CD14-positive monocyte (primary cell): ENCODE data around the gene BTBD9. TPM values are rescaled to one million over a fixed set of nuclear protein-coding genes. Genes with fewer than 3 reads are reported as not detected.

Source experiments
- DNase-seq, 3 donors: peaks; one replicate each; pipeline ENCODE4 v3.0.0-alpha.2; 2011 to 2022
- H2AFZ ChIP-seq: 2 replicates; pipeline ENCODE4 v1.6.0; 2012; ENCODE audit warnings: mild to moderate bottlenecking, low read depth, low read length, inconsistent platforms; ENCODE audit not compliant: insufficient read depth, poor library complexity, severe bottlenecking
- H3K27ac ChIP-seq, 2 donors: 1 replicate in 1 of 2; 2 replicates in 1 of 2; pipeline ENCODE4 v1.5.1; 2012 to 2013; ENCODE audit warnings: low read length in 2 of 2, control low read depth in 1 of 2, inconsistent platforms in 1 of 2, low read depth in 1 of 2, mild to moderate bottlenecking in 1 of 2
- H3K27me3 ChIP-seq, 2 donors: one replicate each; pipeline versions ENCODE4 v1.6.0 to v1.6.1; 2011 to 2013; ENCODE audit warnings: low read length in 2 of 2; ENCODE audit not compliant: control insufficient read depth in 2 of 2, insufficient read depth in 2 of 2
- H3K36me3 ChIP-seq, 2 donors: replicated peaks in 1 of 2; 1 replicate in 1 of 2; 2 replicates in 1 of 2; pipeline versions ENCODE4 v1.5.1 to v1.6.1; 2012 to 2013; ENCODE audit warnings: low read length in 2 of 2, control low read depth in 1 of 2, inconsistent platforms in 1 of 2, mild to moderate bottlenecking in 1 of 2; ENCODE audit not compliant: insufficient read depth in 2 of 2, control insufficient read depth in 1 of 2
- H3K4me1 ChIP-seq, 2 donors: 1 replicate in 1 of 2; 2 replicates in 1 of 2; pipeline versions ENCODE4 v1.5.1 to v1.6.1; 2012 to 2013; ENCODE audit warnings: low read length in 2 of 2, control low read depth in 1 of 2, inconsistent platforms in 1 of 2, mild to moderate bottlenecking in 1 of 2, moderate library complexity in 1 of 2; ENCODE audit not compliant: insufficient read depth in 2 of 2, control insufficient read depth in 1 of 2
- H3K4me2 ChIP-seq: replicated peaks from 2 replicates; pipeline ENCODE3; 2012; ENCODE audit warnings: low read length, moderate library complexity, mild to moderate bottlenecking; ENCODE audit not compliant: poor library complexity, severe bottlenecking; ENCODE audit errors: extremely low read depth
- H3K4me3 ChIP-seq, 3 experiments: fragments of 200-600 bp in 1 of 3; sonication (generic) in 1 of 3; replicated peaks in 1 of 3; 1 replicate in 2 of 3; 2 replicates in 1 of 3; pipeline ENCODE4 v1.5.1; 2011 to 2013; ENCODE audit warnings: low read length in 3 of 3, mild to moderate bottlenecking in 3 of 3, control low read depth in 2 of 3, low read depth in 2 of 3, inconsistent platforms in 1 of 3, moderate library complexity in 1 of 3
- H3K79me2 ChIP-seq: 2 replicates; pipeline ENCODE4 v1.6.0; 2012; ENCODE audit warnings: mild to moderate bottlenecking, control low read depth, inconsistent platforms, low read length, moderate library complexity; ENCODE audit not compliant: insufficient read depth
- H3K9ac ChIP-seq: 2 replicates; pipeline ENCODE4 v1.6.0; 2017; ENCODE audit warnings: low read length, mild to moderate bottlenecking; ENCODE audit not compliant: insufficient read depth, poor library complexity, severe bottlenecking
- H3K9me3 ChIP-seq, 2 donors: replicated peaks in 1 of 2; 1 replicate in 1 of 2; 2 replicates in 1 of 2; pipeline versions ENCODE4 v1.5.1 to v1.6.1; 2012 to 2013; ENCODE audit warnings: low read length in 2 of 2, control low read depth in 1 of 2; ENCODE audit not compliant: control insufficient read depth in 1 of 2, insufficient read depth in 1 of 2
- H4K20me1 ChIP-seq: 2 replicates; pipeline ENCODE4 v1.6.0; 2012; ENCODE audit warnings: mild to moderate bottlenecking, low read length, control low read depth, moderate library complexity; ENCODE audit not compliant: insufficient read depth
- H3K27ac Mint-ChIP-seq, 7 donors: one replicate each; pipeline ENCODE4 v1.8.0; 2020; ENCODE audit warnings: mild to moderate bottlenecking in 7 of 7, mixed read lengths in 7 of 7, moderate library complexity in 6 of 7, inconsistent platforms in 2 of 7
- H3K27me3 Mint-ChIP-seq, 3 donors: one replicate each; pipeline ENCODE4 v1.8.0; 2021 to 2022; ENCODE audit warnings: low read depth in 3 of 3, mild to moderate bottlenecking in 3 of 3, mixed read lengths in 3 of 3, moderate library complexity in 3 of 3, inconsistent platforms in 1 of 3
- H3K36me3 Mint-ChIP-seq, 2 donors: one replicate each; pipeline ENCODE4 v1.8.0; 2020; ENCODE audit warnings: mixed read lengths in 2 of 2, inconsistent platforms in 1 of 2, mild to moderate bottlenecking in 1 of 2
- H3K4me1 Mint-ChIP-seq: one replicate; pipeline ENCODE4 v1.8.0; 2020; ENCODE audit warnings: mild to moderate bottlenecking, mixed read lengths
- H3K4me3 Mint-ChIP-seq, 2 donors: one replicate each; pipeline ENCODE4 v1.8.0; 2020; ENCODE audit warnings: mild to moderate bottlenecking in 2 of 2, mixed read lengths in 2 of 2, moderate library complexity in 1 of 2
- H3K9me3 Mint-ChIP-seq, 7 donors: one replicate each; pipeline ENCODE4 v1.8.0; 2020 to 2022; ENCODE audit warnings: mixed read lengths in 7 of 7, mild to moderate bottlenecking in 6 of 7, moderate library complexity in 6 of 7, inconsistent platforms in 2 of 7
- CTCF ChIP-seq: fragments of 200-600 bp; IDR thresholded peaks from one replicate; pipeline ENCODE4 v1.8.0; 2022; ENCODE audit warnings: antibody characterized with exemption, mild to moderate bottlenecking
- WGBS: methylation state at CpG from one replicate; pipeline ENCODE4 v1.1.5; 2013; ENCODE audit warnings: missing lambda C conversion rate; ENCODE audit not compliant: insufficient coverage; 5-methylcytosine and 5-hydroxymethylcytosine counted together
- intact Hi-C, 2 donors: fragments of 100-400 bp; cut with micrococcal nuclease; formaldehyde crosslinking; loops; one replicate each; pipeline versions ENCODE4 v1.15.0 to v1.15.1; 2023
- polyA plus RNA-seq, 3 donors: library from polyadenylated mRNA; depleted of rRNA in 1 of 3; unstranded in 2 of 3; stranded (reverse) in 1 of 3; fragments of 300-500 nt in 2 of 3; fragments of >200 nt in 1 of 3; fragmentation: Illumina TruSeq in 2 of 3; gene quantifications; 1 replicate in 2 of 3; 2 replicates in 1 of 3; pipeline ENCODE4 v1.2.3, GENCODE V29; 2012 to 2021

Gene BTBD9
- polyA plus RNA-seq, 3 donors = 5.2 to 7.5 (median 6.2) TPM

GRCh38 chr6:38406096-38406495, 233.6 kb downstream of the BTBD9 start:
- no CpG with 5 or more reads among the region's 1 CpG for WGBS
- Histone ChIP-seq H2AFZ (no peak overlapping the region), H3K79me2 (no peaks in the 10 kb centered on the region), H3K27me3 (no peaks in the 10 kb centered on the region), H3K9ac (no peak overlapping the region), H3K9me3 (peaks cover 0 to 2% of the 10 kb centered on the region in 2 donors), H3K4me3 (no peak overlapping the region), H3K36me3 (no peaks in the 10 kb centered on the region), H3K27ac (no peak overlapping the region), H3K4me2 (no peak overlapping the region), H4K20me1 (no peaks in the 10 kb centered on the region), H3K4me1 (no peaks in the 10 kb centered on the region)
- TF ChIP-seq CTCF = no peak
- H3K27ac Mint-ChIP-seq = no peak overlapping the region
- intact Hi-C loops = no loop called here
- peaks cover 3% of the 10 kb centered on the region for H3K4me1 Mint-ChIP-seq
- H3K36me3 Mint-ChIP-seq = no peaks in the 10 kb centered on the region
- no peak for DNase-seq
- no peaks in the 10 kb centered on the region for H3K27me3 Mint-ChIP-seq
- H3K9me3 Mint-ChIP-seq = no peaks in the 10 kb centered on the region
- H3K4me3 Mint-ChIP-seq = no peak overlapping the region

- no peaks in the 10 kb centered on the region for H3K4me1 ChIP-seq
- 100% methylated on average over 1 of the region's 3 CpGs for WGBS
These were observed 234.7 kb downstream of the BTBD9 start for GRCh38 chr6:38404900-38405556.

More at GRCh38 chr6:38404900-38405556, 234.7 kb downstream of the BTBD9 start:
- no peak for TF ChIP-seq CTCF
- Mint-ChIP-seq H3K36me3 (no peaks in the 10 kb centered on the region), H3K4me1 (peaks cover 3% of the 10 kb centered on the region), H3K4me3 (no peak overlapping the region), H3K27me3 (no peaks in the 10 kb centered on the region), H3K9me3 (no peaks in the 10 kb centered on the region), H3K27ac (no peak overlapping the region)
- Histone ChIP-seq H3K79me2 (no peaks in the 10 kb centered on the region), H2AFZ (no peak overlapping the region), H3K9me3 (peaks cover 0 to 5% of the 10 kb centered on the region in 2 donors), H3K27ac (no peak overlapping the region), H4K20me1 (no peaks in the 10 kb centered on the region), H3K4me3 (no peak overlapping the region), H3K4me2 (no peak overlapping the region), H3K36me3 (no peaks in the 10 kb centered on the region), H3K9ac (no peak overlapping the region), H3K27me3 (no peaks in the 10 kb centered on the region)
- intact Hi-C loops = no loop called here
- no peak for DNase-seq
